OCI-LY7 (cell line): ENCODE measurements around the gene TMEM253. TPM values are rescaled to one million over a fixed set of nuclear protein-coding genes. Genes with fewer than 3 reads are reported as not detected.
A peak's percentile ranks its signal among the peaks of the same experiment; 100 is the strongest.

Source experiments
- BruUV-seq: library from RNA; stranded (reverse); fragments of 400-500 nt; replicated peaks from 2 replicates; lab custom pipeline; 2021; lab: Mats Ljungman, UMichigan
- CTCF ChIA-PET: fragments of 300-600 bp; sonication (Branson Sonifier 250); formaldehyde crosslinking; loops from one replicate; lab custom pipeline; 2022; ENCODE audit warnings: antibody characterized with exemption; ENCODE audit not compliant: unreplicated experiment; lab: Charles Lee
- POLR2A ChIA-PET: fragments of 300-600 bp; sonication (Branson Sonifier 250); formaldehyde crosslinking; loops from one replicate; lab custom pipeline; 2022; ENCODE audit warnings: antibody characterized with exemption; lab: Charles Lee
- DNase-seq: peaks from one replicate; pipeline ENCODE4 v3.0.0-alpha.2; 2015; ENCODE audit warnings: low spot score
- H2AFZ ChIP-seq: fragments of 200-600 bp; sonication (generic), shearing (Covaris generic); 2 replicates; pipeline ENCODE4 v1.6.1; 2014; ENCODE audit warnings: mild to moderate bottlenecking, antibody characterized with exemption, low read length, moderate library complexity
- H3K27ac ChIP-seq: fragments of 200-600 bp; sonication (generic); 2 replicates; pipeline ENCODE4 v1.5.1; 2014; ENCODE audit warnings: mixed run types, low read depth, mild to moderate bottlenecking, moderate library complexity, low read length, inconsistent platforms; ENCODE audit not compliant: poor library complexity, severe bottlenecking
- H3K36me3 ChIP-seq: fragments of 200-600 bp; sonication (generic); 2 replicates; pipeline ENCODE4 v1.6.1; 2014; ENCODE audit warnings: mild to moderate bottlenecking, antibody characterized with exemption, low read length, moderate library complexity, mixed read lengths; ENCODE audit not compliant: insufficient read depth
- H3K4me1 ChIP-seq: fragments of 200-600 bp; sonication (generic); 2 replicates; pipeline ENCODE4 v1.5.1; 2014; ENCODE audit warnings: mild to moderate bottlenecking, low read length; ENCODE audit not compliant: insufficient read depth, poor library complexity, severe bottlenecking
- H3K4me2 ChIP-seq: fragments of 200-600 bp; sonication (generic); 2 replicates; pipeline ENCODE4 v1.6.1; 2014; ENCODE audit warnings: mild to moderate bottlenecking, low read length
- H3K4me3 ChIP-seq: fragments of 200-600 bp; sonication (generic); 2 replicates; pipeline ENCODE4 v1.5.1; 2014; ENCODE audit warnings: mild to moderate bottlenecking, low read depth, low read length; ENCODE audit not compliant: poor library complexity, severe bottlenecking
- H3K79me2 ChIP-seq: fragments of 200-600 bp; sonication (generic); 2 replicates; pipeline ENCODE4 v1.6.1; 2016; ENCODE audit warnings: low read depth, mild to moderate bottlenecking, low read length, moderate library complexity, mixed read lengths; ENCODE audit not compliant: insufficient read depth
- H3K9me2 ChIP-seq: fragments of 200-600 bp; sonication (generic); 2 replicates; pipeline ENCODE4 v1.6.1; 2016; ENCODE audit warnings: mild to moderate bottlenecking, low read length, mixed read lengths; ENCODE audit not compliant: insufficient read depth
- H3K9me3 ChIP-seq: fragments of 200-600 bp; sonication (generic); 2 replicates; pipeline ENCODE4 v1.6.1; 2014; ENCODE audit warnings: mild to moderate bottlenecking, mixed run types, low read length, mixed read lengths
- H4K20me1 ChIP-seq: fragments of 200-600 bp; sonication (generic); 2 replicates; pipeline ENCODE4 v1.6.1; 2014; ENCODE audit warnings: mild to moderate bottlenecking, antibody characterized with exemption, low read length, moderate library complexity, mixed read lengths; ENCODE audit not compliant: insufficient read depth
- EZH2phosphoT487 ChIP-seq: fragments of 200-600 bp; sonication (generic); IDR thresholded peaks from 2 replicates; pipeline ENCODE4 v1.6.1; 2018; ENCODE audit warnings: low read depth, borderline replicate concordance, mild to moderate bottlenecking, mixed run types, antibody characterized with exemption, low read length, moderate library complexity, mixed read lengths
- intact Hi-C: fragments of 100-400 bp; cut with micrococcal nuclease; formaldehyde crosslinking; loops from one replicate; pipeline ENCODE4 v1.10.0; 2022; ENCODE audit not compliant: unreplicated experiment
- total RNA-seq, 2 experiments: library from RNA; depleted of rRNA in 1 of 2; stranded (reverse); fragments of >200 nt in 1 of 2; shearing (Covaris generic) in 1 of 2; gene quantifications; 2 replicates each; pipeline ENCODE4 v1.2.3, GENCODE V29; 2014 to 2022
- TF ChIP-seq, protein P1 (sequence below): fragments of 200-600 bp; sonication (generic); conservative IDR thresholded peaks from 2 replicates; pipeline ENCODE4 v1.5.1; 2014; ENCODE audit warnings: mild to moderate bottlenecking, antibody characterized with exemption, low read length, moderate library complexity, mixed read lengths

The TMEM253 gene
- total RNA-seq, 2 experiments from 2014 or later, result 0.88 TPM; not detected in 1

DNA sequence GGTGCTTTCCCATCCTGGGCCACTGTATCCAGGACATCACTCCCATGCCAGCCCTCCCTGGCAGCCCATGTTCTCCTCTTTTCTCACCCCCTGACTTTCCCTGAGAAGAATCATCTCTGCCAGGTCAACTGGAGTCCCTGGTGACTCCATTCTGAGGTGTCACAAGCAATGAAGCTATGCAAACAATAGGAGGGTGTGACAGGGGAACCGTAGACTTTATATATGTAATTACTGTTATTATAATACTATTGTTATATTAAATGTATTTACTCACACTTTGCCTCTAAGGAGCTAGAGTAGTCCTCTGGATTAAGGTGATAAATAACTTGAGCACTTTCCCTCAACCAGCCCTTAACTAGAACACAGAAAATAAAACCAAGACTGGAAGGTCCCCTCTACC is 11.6 kb upstream of the TMEM253 start:
- peaks cover 16% of the 10 kb centered on the region for H3K4me1 ChIP-seq
- no peak for DNase-seq
- ChIA-PET CTCF (interaction anchor here (0.8 kb wide), 1 partner anchor 18 kb away, joined by 6 read pairs; the partner anchor contains the start of gene ARHGEF40), POLR2A (interaction anchor here (1.6 kb wide), 1 partner anchor 18 kb away, joined by 6 read pairs; no protein-coding TSS in a partner anchor)
- H3K79me2 ChIP-seq, result no peaks in the 10 kb centered on the region
- no peak overlapping the region for H3K27ac ChIP-seq
- no peak overlapping the region for H3K4me3 ChIP-seq
- H2AFZ ChIP-seq, result no peak overlapping the region
- TF ChIP-seq EZH2phosphoT487, result no peak
- TF ChIP-seq, protein P1, sequence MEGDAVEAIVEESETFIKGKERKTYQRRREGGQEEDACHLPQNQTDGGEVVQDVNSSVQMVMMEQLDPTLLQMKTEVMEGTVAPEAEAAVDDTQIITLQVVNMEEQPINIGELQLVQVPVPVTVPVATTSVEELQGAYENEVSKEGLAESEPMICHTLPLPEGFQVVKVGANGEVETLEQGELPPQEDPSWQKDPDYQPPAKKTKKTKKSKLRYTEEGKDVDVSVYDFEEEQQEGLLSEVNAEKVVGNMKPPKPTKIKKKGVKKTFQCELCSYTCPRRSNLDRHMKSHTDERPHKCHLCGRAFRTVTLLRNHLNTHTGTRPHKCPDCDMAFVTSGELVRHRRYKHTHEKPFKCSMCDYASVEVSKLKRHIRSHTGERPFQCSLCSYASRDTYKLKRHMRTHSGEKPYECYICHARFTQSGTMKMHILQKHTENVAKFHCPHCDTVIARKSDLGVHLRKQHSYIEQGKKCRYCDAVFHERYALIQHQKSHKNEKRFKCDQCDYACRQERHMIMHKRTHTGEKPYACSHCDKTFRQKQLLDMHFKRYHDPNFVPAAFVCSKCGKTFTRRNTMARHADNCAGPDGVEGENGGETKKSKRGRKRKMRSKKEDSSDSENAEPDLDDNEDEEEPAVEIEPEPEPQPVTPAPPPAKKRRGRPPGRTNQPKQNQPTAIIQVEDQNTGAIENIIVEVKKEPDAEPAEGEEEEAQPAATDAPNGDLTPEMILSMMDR, result no peak
- intact Hi-C loops, result no loop called here
- no peaks in the 10 kb centered on the region for H3K9me2 ChIP-seq
- H4K20me1 ChIP-seq, result no peaks in the 10 kb centered on the region
- H3K4me2 ChIP-seq, result no peak overlapping the region
- H3K9me3 ChIP-seq, result no peaks in the 10 kb centered on the region
- H3K36me3 ChIP-seq, result no peaks in the 10 kb centered on the region
- no TSS peak for BruUV-seq

DNA sequence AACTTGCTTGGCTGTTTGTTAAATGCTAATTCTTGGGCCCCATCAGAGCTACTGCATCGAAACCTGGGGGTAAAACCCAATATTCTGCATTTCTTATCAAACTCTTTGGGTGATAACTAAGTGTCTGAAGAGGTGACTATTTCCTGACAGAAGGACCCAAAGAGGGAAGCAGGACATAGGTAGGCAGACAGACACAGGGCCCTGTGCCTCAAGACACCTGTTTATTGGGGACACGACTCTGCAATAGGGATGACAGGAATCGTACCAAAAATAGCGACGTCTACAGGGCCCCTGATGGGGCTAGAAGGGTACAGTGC is 11.0 kb upstream of the TMEM253 start:
- Histone ChIP-seq H3K4me2 (no peak overlapping the region), H4K20me1 (no peaks in the 10 kb centered on the region), H3K9me3 (no peaks in the 10 kb centered on the region), H3K9me2 (no peaks in the 10 kb centered on the region), H3K4me3 (no peak overlapping the region), H3K27ac (no peak overlapping the region), H3K79me2 (no peaks in the 10 kb centered on the region), H3K4me1 (peaks cover 16% of the 10 kb centered on the region), H2AFZ (no peak overlapping the region), H3K36me3 (no peaks in the 10 kb centered on the region)
- BruUV-seq, result no TSS peak
- CTCF ChIA-PET, result interaction anchor here (0.8 to 1.0 kb wide), 2 partner anchors 19 to 21 kb away, joined by 4 to 6 read pairs; partner anchors contain the start of gene ARHGEF40
- intact Hi-C loops, result no loop called here
- TF ChIP-seq, protein P1, result no peak
- no peak for TF ChIP-seq EZH2phosphoT487
- DNase-seq, result no peak
- POLR2A ChIA-PET, result interaction anchor here (1.6 kb wide), 1 partner anchor 18 kb away, joined by 6 read pairs; no protein-coding TSS in a partner anchor

DNA sequence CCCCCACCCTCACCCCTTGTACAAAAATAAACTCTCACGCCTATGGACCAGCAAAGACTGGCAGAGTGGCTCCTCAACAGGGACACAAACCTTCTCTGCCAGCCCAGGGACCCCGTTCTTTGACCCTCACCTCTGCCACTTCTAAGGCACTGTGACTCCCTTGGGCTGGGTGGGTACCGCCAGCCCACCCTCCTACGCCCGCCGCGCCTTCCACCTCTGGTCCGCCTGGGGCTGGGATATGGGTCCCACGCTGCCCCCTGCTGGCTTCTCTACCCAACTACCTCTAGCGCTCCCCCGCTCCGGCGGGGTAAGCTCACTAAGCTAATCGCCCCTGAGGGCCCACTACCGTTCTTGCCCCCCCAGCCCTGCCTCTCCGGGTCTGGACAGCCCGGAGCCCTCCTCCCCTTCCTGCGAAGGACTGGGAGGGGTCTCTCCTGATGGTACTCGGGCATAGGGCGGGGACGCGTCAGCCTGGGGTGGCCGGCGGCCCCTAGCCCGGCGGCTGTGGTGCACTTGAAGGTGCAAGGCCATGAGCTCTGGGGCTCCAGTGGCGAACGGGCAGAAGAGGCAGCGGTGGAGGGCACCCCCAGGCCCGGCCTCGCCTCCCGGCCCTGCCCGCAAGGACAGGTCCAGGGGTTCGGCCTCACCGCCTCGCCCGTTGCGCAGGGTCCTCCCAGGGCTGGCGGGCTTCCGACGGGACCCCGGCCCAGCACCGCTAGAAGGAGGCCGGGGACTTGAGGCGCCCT is 10.5 kb upstream of the TMEM253 start:
- CTCF ChIA-PET, result interaction anchor here (1.0 kb wide), 1 partner anchor 22 kb away, joined by 4 read pairs; no protein-coding TSS in a partner anchor
- peaks cover 16% of the 10 kb centered on the region for H3K4me1 ChIP-seq
- TF ChIP-seq EZH2phosphoT487, result no peak
- TF ChIP-seq, protein P1, result peak; percentile 78
- intact Hi-C loops, result no loop called here
- no peaks in the 10 kb centered on the region for H3K36me3 ChIP-seq
- no peak overlapping the region for H3K27ac ChIP-seq
- peak; percentile 39 for DNase-seq
- no peaks in the 10 kb centered on the region for H3K79me2 ChIP-seq
- no peak overlapping the region for H2AFZ ChIP-seq
- POLR2A ChIA-PET, result interaction anchor here (1.6 kb wide), 1 partner anchor 19 kb away, joined by 6 read pairs; no protein-coding TSS in a partner anchor
- no peaks in the 10 kb centered on the region for H3K9me2 ChIP-seq
- no TSS peak for BruUV-seq
- no peak overlapping the region for H3K4me3 ChIP-seq
- no peaks in the 10 kb centered on the region; the same call in 1 of the 2 replicates for H4K20me1 ChIP-seq
- H3K9me3 ChIP-seq, result no peaks in the 10 kb centered on the region
- no peak overlapping the region for H3K4me2 ChIP-seq
